HepG2 (cell line): Measurements from ENCODE around the gene EEIG1. TPM values are rescaled to one million over a fixed set of nuclear protein-coding genes. Genes with fewer than 3 reads are reported as not detected.

Experiments
- ATF4 ChIP-seq, 2 experiments: fragments of 450-650 bp in 1 of 2; sonication (generic) in 1 of 2; formaldehyde crosslinking; IDR thresholded peaks; 2 replicates each; pipeline versions ENCODE4 v1.5.0 to v1.8.0; 2020 to 2022; ENCODE audit warnings: mild to moderate bottlenecking in 1 of 2, missing genetic modification reagents in 1 of 2
- BRF2 ChIP-seq: sonication (generic); formaldehyde crosslinking; IDR thresholded peaks from 2 replicates; pipeline ENCODE4 v1.8.1; 2022; ENCODE audit warnings: mild to moderate bottlenecking, missing genetic modification reagents
- CENPBD1 ChIP-seq: sonication (generic); formaldehyde crosslinking; IDR thresholded peaks from 2 replicates; pipeline ENCODE4 v1.8.0; 2022; ENCODE audit warnings: missing genetic modification reagents, low read depth, mild to moderate bottlenecking, borderline replicate concordance
- HCFC1 ChIP-seq: fragments of 150-350 bp; IDR thresholded peaks from 2 replicates; pipeline ENCODE4 v1.6.1; 2014; ENCODE audit warnings: low read depth, low read length
- HNF4A ChIP-seq: sonication (generic); formaldehyde crosslinking; IDR thresholded peaks from 2 replicates; pipeline ENCODE4 v1.4.0; 2020; ENCODE audit warnings: missing genetic modification reagents
- MAFG ChIP-seq: sonication (generic); formaldehyde crosslinking; IDR thresholded peaks from 2 replicates; pipeline ENCODE4 v1.5.1; 2020; ENCODE audit warnings: mild to moderate bottlenecking, missing genetic modification reagents
- MBNL3 ChIP-seq: fragments of 250-450 bp; sonication (Bioruptor Pico); conservative IDR thresholded peaks from 2 replicates; pipeline ENCODE4 v1.8.0; 2022; ENCODE audit warnings: mild to moderate bottlenecking, inconsistent platforms
- POLR2A ChIP-seq, 2 experiments: IDR thresholded peaks; 2 replicates each; pipeline ENCODE4 v1.6.1; 2011; ENCODE audit warnings: low read depth in 2 of 2, low read length in 2 of 2, mild to moderate bottlenecking in 1 of 2, moderate library complexity in 1 of 2; ENCODE audit not compliant: insufficient read depth in 1 of 2
- RXRA ChIP-seq: sonication (generic); formaldehyde crosslinking; IDR thresholded peaks from 2 replicates; pipeline ENCODE4 v1.5.1; 2020; ENCODE audit warnings: missing genetic modification reagents
- SAP130 ChIP-seq: IDR thresholded peaks from 2 replicates; pipeline ENCODE4 v1.6.1; 2016; ENCODE audit warnings: low read depth
- SMC3 ChIP-seq: IDR thresholded peaks from 2 replicates; pipeline ENCODE4 v1.6.1; 2011; ENCODE audit warnings: low read length, improper control_type of control experiment
- TBX3 ChIP-seq: fragments of 450-650 bp; IDR thresholded peaks from 2 replicates; pipeline ENCODE4 v1.6.1; 2017; ENCODE audit warnings: antibody characterized with exemption, mild to moderate bottlenecking, inconsistent platforms, borderline replicate concordance
- TIGD3 ChIP-seq: sonication (generic); formaldehyde crosslinking; IDR thresholded peaks from 2 replicates; pipeline ENCODE4 v1.5.1; 2020; ENCODE audit warnings: mild to moderate bottlenecking, missing genetic modification reagents, borderline replicate concordance
- U2AF2 ChIP-seq: fragments of 200-400 bp; formaldehyde crosslinking; IDR thresholded peaks from 2 replicates; pipeline ENCODE4 v1.6.1; 2017; ENCODE audit warnings: low read depth, mild to moderate bottlenecking, low read length
- WIZ ChIP-seq: sonication (generic); formaldehyde crosslinking; IDR thresholded peaks from 2 replicates; pipeline ENCODE4 v1.5.1; 2020; ENCODE audit warnings: mild to moderate bottlenecking, missing genetic modification reagents
- ZFP90 ChIP-seq: sonication (generic); formaldehyde crosslinking; IDR thresholded peaks from 2 replicates; pipeline ENCODE4 v1.8.0; 2022; ENCODE audit warnings: missing genetic modification reagents, mild to moderate bottlenecking, inconsistent platforms, borderline replicate concordance
- ZNF101 ChIP-seq: sonication (generic); formaldehyde crosslinking; IDR thresholded peaks from 2 replicates; pipeline ENCODE4 v1.4.0; 2020; ENCODE audit warnings: mild to moderate bottlenecking, low read depth, missing genetic modification reagents, borderline replicate concordance
- ZNF207 ChIP-seq: fragments of 450-650 bp; IDR thresholded peaks from 2 replicates; pipeline ENCODE4 v1.6.1; 2016; ENCODE audit warnings: antibody characterized with exemption, borderline replicate concordance
- ZNF678 ChIP-seq: sonication (generic); formaldehyde crosslinking; IDR thresholded peaks from 2 replicates; pipeline ENCODE4 v1.4.0; 2020; ENCODE audit warnings: mild to moderate bottlenecking, missing genetic modification reagents
- ZNF710 ChIP-seq: sonication (generic); formaldehyde crosslinking; IDR thresholded peaks from 2 replicates; pipeline ENCODE4 v1.5.0; 2020; ENCODE audit warnings: mild to moderate bottlenecking, missing genetic modification reagents, borderline replicate concordance
- ZNF800 ChIP-seq: sonication (generic); formaldehyde crosslinking; IDR thresholded peaks from 2 replicates; pipeline ENCODE4 v1.4.0; 2020; ENCODE audit warnings: missing genetic modification reagents
- ZNF816 ChIP-seq: sonication (generic); formaldehyde crosslinking; IDR thresholded peaks from 2 replicates; pipeline ENCODE4 v1.8.0; 2022; ENCODE audit warnings: missing genetic modification reagents, mild to moderate bottlenecking, borderline replicate concordance
- polyA plus RNA-seq, 8 experiments: library from polyadenylated mRNA; depleted of rRNA in 3 of 8; stranded (reverse) in 7 of 8; unstranded in 1 of 8; fragments of >200 nt; fragmentation: Illumina TruSeq in 4 of 8; extraction: Trizol in 4 of 8; gene quantifications; 2 replicates each; pipeline versions ENCODE4 v1.2.1 to v1.2.3, GENCODE V29; 2011 to 2016; ENCODE audit warnings: low read depth in 4 of 8, missing spikeins in 1 of 8, mixed read lengths in 1 of 8; ENCODE audit not compliant: insufficient read depth in 1 of 8
- total RNA-seq, 5 experiments: library from RNA; depleted of rRNA; stranded (reverse); fragments of >200 nt; fragmentation: Illumina TruSeq; extraction: Trizol; gene quantifications; 2 replicates each; pipeline ENCODE4 v1.2.3, GENCODE V29; 2016; ENCODE audit warnings: low read depth in 1 of 5

The EEIG1 gene
- total and polyA plus RNA-seq, 2 of the 13 experiments (the other 11 are each of a cell fraction or from before 2014, with no cell fraction given), result 16.6 to 25.2 TPM

- TF ChIP-seq HCFC1 (no peak), ZNF678 (CRISPR knock-in tag) (no peak), ZNF710 (CRISPR knock-in tag) (no peak), MAFG (no peak), HNF4A (CRISPR knock-in tag) (no peak), ATF4 (CRISPR knock-in tag; IDR thresholded peaks at IDR 0.05) (no peak), SMC3 (no peak), ZNF207 (no peak), BRF2 (CRISPR knock-in tag) (no peak), ZNF101 (no peak), POLR2A (IDR thresholded peaks at IDR 0.05; ENCODE audit: insufficient read depth in 1 of 2, low read depth in 2 of 2, low read length in 2 of 2) (no peak), U2AF2 (no peak), CENPBD1 (CRISPR knock-in tag) (no peak), ZNF800 (CRISPR knock-in tag) (no peak), ZNF816 (no peak; the same call in 1 of the 2 replicates), TBX3 (no peak), WIZ (CRISPR knock-in tag) (no peak), SAP130 (CRISPR knock-in tag) (peak; percentile 65), TIGD3 (CRISPR knock-in tag) (no peak), ZFP90 (CRISPR knock-in tag) (no peak), RXRA (CRISPR knock-in tag) (0 out of 2 replicates have a peak, but pooled peaks have one; percentile 15), MBNL3 (CRISPR knock-in tag) (no peak)
Observed at GRCh38 chr9:127979333-127980059, 1.3 kb downstream of the EEIG1 start (continued).
